GM18505 (cell line): ENCODE results near the gene MINDY3.
A peak's percentile ranks its signal among the peaks of the same experiment; 100 is the strongest.
"Not testable (repeated sequence)": the region's sequence is repeated elsewhere in the genome, so short reads cannot be mapped to it uniquely, and the experiment has no call there.

ENCODE experiments used
- ATAC-seq: cut with Tn5 transposase; IDR thresholded peaks from one replicate; pipeline ENCODE4 v1.9.1; 2021; ENCODE audit not compliant: unreplicated experiment
- POLR2A ChIP-seq: IDR thresholded peaks from 4 replicates; pipeline ENCODE4 v1.6.1; 2011; ENCODE audit warnings: borderline replicate concordance; ENCODE audit not compliant: insufficient read depth, insufficient read length; ENCODE audit errors: extremely low read depth

Gene MINDY3

DNA sequence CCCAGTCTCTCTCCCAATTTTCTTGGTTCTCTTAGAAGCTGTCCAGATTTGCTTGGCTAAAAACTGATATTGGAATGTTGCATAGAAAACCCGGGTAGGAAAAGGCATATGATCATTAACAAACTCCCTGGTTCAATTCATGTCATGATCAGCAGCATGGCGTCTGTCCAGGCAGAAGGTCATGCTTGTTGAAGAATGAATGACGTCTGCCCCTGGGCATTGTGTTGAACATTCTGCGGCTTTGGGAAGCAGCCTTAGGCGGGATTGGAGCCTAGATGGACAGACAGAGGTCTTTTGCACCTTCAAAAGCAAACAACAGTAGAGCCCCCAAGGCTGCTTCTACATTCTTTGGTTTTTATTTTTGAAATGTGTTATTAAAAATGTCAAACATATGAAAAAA, 7.7 kb upstream of the MINDY3 start:
- TF ChIP-seq POLR2A = no peak
- ATAC-seq = no peak

DNA sequence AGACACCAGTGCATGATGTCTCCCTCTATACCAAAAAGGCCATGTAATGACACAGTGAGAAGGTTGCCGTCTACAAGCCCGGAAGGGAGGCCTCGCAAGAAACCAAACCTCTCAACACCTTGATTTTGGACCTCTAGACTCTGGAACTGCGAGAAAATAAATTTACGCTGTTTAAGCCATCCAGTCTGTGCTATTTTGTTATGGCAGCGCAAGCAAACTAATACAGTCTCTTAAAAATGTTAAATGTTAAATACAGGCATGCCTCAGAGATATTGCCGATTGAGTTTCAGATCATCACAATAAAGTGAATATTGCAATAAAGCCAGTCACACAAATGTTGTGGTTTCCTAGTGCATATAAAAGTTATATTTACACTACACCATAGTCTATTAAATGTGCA, 5.0 kb upstream of the MINDY3 start:
- no peak for ATAC-seq

DNA sequence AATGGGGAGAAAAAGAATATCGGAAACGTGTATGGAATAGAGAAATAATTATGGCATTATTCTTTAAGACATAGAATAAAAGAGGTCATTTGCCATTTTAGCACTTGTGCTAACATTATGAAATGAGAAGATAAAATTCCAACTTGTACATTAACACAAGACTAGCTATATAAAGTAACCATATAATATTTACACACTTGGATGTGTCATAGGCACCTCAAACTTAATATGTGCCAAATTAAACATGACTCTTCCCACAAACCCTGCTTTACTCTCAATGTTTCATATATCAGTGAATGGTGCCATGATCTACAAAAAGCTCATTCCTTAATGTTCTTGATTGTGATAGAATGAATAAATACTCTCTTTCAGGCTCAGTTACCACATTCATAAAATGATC, 4.1 kb upstream of the MINDY3 start:
- no peak for ATAC-seq
- TF ChIP-seq POLR2A = no peak

More for the DNA sequence above, 5.0 kb upstream of the MINDY3 start:
- no peak for TF ChIP-seq POLR2A

DNA sequence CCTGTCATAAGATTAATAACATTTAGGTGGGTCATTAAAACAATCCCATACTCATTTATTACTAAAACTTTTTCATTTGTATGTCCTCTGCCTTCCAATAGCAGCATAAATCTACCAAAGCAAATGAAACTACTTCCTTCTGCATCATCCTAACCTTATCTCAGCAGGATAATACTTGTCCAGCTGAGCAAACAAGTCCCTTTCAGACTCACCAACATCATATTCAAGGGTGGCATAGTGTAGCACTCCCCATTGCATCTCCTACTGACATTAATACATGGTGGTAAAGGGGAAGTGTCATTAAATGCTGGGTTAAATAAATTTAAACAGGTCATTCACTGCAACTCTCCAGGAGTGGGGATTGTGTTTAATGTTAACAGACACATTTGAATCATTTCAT, 3.4 kb upstream of the MINDY3 start:
- no peak for TF ChIP-seq POLR2A
- ATAC-seq = no peak

DNA sequence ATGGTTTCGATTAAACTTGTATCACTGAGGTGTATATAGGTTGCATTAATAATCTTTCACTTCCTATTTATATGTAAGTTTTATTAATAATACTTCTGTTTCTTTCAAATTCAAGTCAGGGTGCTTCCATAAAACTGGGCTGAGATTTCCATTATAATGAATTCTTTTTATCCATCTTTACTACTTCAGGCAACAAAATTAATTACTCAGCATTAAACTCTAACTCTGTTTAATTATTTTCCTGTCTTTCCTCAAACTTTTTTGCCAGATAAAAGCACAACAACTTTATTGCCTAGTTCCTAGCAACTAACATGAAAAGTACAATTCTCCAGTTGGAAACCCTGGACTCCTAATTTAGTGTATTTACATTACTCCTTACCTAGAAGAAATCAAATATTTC, 3.0 kb upstream of the MINDY3 start:
- TF ChIP-seq POLR2A = no peak
- no peak for ATAC-seq

DNA sequence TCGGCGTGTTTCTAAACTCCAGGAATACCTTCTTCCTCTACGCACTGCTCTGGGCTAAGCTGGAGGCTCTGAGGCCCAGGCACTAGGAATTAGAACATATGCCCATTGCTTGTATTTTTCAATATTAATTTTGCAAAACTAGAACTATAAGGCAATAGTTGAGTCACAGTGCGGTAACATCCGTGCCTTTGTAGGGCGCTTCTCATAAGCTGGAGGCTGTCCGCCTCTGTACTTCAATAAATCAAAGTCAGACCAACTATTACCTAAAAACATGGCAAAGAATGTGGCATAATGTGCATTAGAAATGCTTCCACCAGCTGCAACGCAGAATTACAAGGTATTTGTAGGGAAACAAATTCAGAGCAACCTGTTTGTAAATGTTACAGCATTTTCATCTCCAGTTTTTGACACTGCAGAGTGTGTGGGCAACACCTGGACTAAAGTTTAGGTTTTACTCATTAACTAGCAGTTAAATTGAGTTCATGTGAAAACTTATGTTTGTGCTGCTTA, 440 bp upstream of the MINDY3 start:
- TF ChIP-seq POLR2A = no peak
- no peak for ATAC-seq

DNA sequence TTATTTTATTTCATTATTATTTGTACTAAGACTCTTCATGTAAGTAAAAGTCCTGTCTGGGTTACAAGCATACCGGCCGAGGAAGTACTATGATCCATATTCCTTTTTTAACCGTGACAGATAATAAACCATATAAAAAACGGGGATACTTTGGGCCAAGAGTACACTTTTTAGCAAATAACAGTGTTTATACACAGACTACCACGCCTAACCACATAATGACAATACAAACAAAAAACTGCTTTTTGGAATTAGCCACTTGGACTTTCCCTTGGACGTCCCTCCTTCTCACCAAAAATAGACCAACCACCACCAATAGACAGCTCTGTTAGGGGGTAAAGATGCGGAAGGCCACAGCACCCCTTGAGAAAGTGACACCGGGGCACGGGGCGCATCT, 800 bp downstream of the MINDY3 start:
- no peak for TF ChIP-seq POLR2A
- ATAC-seq = peak; percentile 58

DNA sequence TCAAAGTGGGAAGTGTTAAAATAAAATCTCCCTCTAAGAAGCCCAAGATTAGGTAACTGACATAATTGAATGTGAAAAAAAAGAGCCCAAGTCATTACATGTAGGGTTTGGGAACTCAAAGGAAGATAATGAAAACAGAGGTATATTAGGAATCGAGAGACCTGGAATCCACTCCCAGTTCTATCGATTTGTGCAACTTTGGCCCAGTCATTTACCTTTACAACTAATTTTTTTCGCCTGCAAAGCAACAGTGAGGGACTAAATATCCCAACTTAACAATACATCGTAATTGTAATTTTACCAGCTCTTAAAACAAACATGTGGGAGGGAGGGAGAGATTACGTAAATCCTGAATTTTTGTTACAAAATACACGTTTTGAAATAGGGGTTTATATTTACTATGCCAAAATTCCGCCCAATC, 1.4 kb downstream of the MINDY3 start:
- no peak for TF ChIP-seq POLR2A
- ATAC-seq = no peak

DNA sequence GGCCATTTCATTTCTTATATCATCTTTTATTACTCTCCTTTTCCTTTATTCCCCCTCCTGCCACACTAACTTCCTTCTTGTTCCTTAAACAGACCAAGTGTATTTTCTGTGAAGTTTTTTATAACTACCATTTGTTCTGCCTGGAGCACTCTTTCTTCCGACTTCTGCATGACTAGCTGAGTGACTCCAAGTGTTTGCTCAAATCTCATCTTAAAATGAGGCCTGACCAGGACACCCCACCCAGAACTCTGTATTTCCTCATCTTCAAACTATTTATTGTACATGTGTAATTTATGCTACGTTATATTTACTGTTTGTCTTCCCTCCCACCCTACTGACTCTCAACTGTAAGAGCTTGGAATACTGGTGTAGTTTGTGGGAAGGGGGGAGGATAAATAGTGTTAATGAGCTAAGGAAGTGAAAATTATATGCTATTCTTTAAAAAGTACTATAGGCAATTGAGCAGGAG, 3.2 kb downstream of the MINDY3 start:
- TF ChIP-seq POLR2A = no peak
- ATAC-seq = no peak

DNA sequence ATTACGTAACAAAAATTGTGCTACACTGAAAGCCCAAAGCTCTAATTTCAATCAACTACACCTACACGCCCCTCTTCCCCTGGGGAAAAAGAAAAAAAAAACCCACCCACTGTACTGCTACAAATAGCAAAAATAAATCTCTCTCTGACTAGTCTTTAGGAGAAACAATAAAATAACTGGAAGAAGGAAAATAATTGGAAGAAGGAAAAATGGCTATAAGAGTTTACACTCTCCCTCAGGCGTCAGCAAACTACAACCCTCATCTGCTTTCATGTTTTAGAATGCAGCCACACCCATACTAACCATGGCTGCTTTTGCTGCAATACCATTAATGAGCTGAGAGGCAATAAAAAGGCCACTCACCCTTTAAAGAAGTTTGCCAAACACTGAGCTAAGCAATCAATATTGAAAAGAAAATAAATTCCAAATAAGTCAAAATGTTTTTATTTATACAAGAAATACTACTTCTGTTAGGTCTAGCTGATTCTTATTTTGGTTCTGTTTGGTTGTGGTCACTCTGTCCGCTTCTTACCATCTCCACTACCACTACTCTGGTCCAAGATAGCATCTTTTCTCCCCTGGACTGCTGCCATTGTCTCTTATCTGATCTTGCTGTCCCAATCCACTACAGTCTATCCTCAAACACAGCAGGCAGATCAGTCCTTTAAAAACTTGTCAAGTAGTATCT, 3.8 kb downstream of the MINDY3 start:
- no peak for ATAC-seq

DNA sequence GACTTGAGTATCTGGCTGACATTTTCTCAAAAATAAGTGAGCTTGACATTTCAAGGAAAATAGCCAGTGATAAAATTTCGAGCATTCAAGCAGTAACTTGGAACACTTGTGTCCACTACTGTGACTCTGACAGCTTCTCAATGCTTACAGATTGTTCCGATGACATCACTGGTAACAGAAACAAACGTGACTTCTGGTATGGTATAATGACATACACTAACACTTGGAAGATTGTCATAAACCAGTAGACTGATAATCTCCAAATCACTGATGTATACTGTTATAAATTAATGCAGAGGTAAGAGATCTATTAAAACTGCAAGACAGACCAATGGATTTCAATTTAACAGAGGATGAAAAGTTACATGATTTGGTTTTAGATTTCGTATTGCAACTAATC, 6.5 kb downstream of the MINDY3 start:
- TF ChIP-seq POLR2A = no peak
- no peak for ATAC-seq

More for the DNA sequence above, 3.8 kb downstream of the MINDY3 start:
- no peak for TF ChIP-seq POLR2A

DNA sequence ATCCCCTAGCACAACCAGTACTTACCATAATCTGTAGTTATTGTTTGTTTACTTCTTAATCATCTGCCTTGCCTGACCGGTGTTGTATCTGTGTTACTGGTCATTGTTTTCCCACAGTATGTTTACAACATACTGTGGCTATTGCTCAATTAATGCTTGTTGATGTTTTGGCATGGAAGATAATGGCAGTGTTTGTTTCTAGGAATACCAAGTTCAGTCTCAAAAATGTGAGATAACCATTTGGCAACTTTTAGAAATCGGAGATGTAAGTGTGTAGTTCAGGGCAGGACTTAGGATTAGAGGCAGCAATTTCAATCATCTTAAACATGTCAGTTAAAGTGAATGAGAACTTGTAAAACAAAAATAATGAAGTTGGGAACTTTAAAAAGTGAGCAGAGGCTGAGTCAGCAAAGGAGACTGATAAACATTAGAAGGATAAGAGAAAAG, 8.2 kb downstream of the MINDY3 start:
- no peak for TF ChIP-seq POLR2A
- ATAC-seq = no peak

DNA sequence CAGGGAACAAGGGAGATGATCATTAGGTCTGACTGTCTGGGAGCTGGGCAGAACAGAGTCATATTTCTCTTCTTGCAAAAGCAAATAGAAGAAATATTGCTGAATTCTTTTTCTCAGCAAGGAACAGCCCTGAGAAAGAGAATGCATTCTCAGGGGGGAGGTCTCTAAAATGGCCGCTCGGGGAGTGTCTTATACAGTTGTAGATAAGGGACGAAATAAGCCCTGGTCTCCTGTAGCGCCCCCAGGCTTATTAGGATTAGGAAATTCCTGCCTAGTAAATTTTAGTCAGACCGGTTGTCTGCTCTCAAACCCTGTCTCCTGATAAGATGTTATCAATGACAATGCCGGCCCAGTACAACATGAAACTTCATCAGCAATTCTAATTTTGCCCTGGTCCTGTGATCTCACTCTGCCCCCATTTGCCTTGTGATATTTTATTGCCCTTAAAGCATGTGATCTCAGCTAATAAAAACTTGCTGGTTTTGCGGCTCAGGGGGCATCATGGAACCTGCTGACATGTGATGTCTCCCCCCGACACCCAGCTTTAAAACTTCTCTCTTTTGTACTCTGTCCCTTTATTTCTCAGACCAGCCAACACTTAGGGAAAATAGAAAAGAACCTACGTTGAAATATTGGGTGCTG, 9.8 kb downstream of the MINDY3 start:
- ATAC-seq = not testable (repeated sequence)

DNA sequence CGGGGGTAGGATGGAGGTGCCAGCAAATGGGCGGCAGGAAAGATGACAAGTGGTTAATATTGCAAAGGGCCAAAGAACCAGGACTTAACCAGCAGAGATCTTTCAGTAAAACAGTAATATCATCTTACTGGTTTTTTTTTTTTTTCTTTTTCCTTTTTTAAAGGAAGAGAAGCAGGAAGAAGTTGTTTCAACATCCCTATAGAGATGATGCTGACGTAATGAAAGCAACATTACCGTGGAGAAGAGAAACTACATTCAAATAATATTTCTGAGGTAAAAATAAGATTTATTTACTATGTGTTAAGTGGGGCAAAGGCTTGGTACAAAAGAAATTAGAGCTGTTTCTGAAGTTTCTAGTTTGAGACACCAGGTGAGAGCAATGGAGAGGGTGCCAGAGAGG, 11.0 kb downstream of the MINDY3 start:
- no peak for ATAC-seq
- TF ChIP-seq POLR2A = no peak
